Measurements from ENCODE around the gene ARHGAP22. TPM values are rescaled to one million over a fixed set of nuclear protein-coding genes. Genes with fewer than 3 reads are reported as not detected.

The ARHGAP22 gene
- total RNA-seq, 1 experiment from 2014 or later, result 9.9 TPM

- Histone ChIP-seq H2AFZ (ENCODE audit: low read depth, low read length, poor library complexity, severe bottlenecking) (no peak overlapping the region), H3K36me3 (ENCODE audit: control insufficient read depth in 1 of 2, insufficient read depth in 2 of 2, low read length in 2 of 2) (no peaks in the 10 kb centered on the region)
- intact Hi-C loops (cut with micrococcal nuclease), result loop anchor here (1.0 to 10.0 kb wide), 2 partner anchors 104 to 963 kb away; no protein-coding TSS in a partner anchor
Measured at GRCh38 chr10:48551861-48552591, 52.8 kb downstream of the ARHGAP22 start.

More at GRCh38 chr10:48551861-48552591, 52.8 kb downstream of the ARHGAP22 start:
- TF ChIP-seq RAD21 (IDR thresholded peaks at IDR 0.05; ENCODE audit: low read depth) (peak; percentile 76), EZH2 (IDR thresholded peaks at IDR 0.05) (no peak), CTCF (IDR thresholded peaks at IDR 0.05 in 2 of 3, conservative IDR thresholded peaks at IDR 0.05 in 1 of 3; ENCODE audit: borderline replicate concordance in 1 of 3, insufficient read depth in 1 of 3, low read depth in 2 of 3, low read length in 2 of 3) (peak; percentile 63 to 94 (median 75))
- no peaks in the 10 kb centered on the region for H3K9me2 ChIP-seq (ENCODE audit: insufficient read depth)
- H3K9me3 ChIP-seq (ENCODE audit: control insufficient read depth in 1 of 2, insufficient read depth in 1 of 2, low read depth in 1 of 2, low read length in 2 of 2), result no peaks in the 10 kb centered on the region
- H3K4me2 ChIP-seq (ENCODE audit: low read length), result no peak overlapping the region
- H3K4me3 ChIP-seq (replicated peaks in 1 of 2; ENCODE audit: low read depth in 1 of 2, low read length in 2 of 2), result no peak overlapping the region
- DNase-seq (ENCODE audit: low read depth, low spot score) (peak; percentile 15), ATAC-seq (peak; percentile 82)
- H4K20me1 ChIP-seq (ENCODE audit: insufficient read depth), result no peaks in the 10 kb centered on the region
- no TSS peak for BruUV-seq (replicated peaks)
- H3K9ac ChIP-seq (ENCODE audit: low read length), result no peak overlapping the region
- ChIA-PET RAD21 (ENCODE audit: low non-redundant PET in 1 of 2, low total read pairs in 2 of 2, uncharacterized antibody in 2 of 2, unreplicated experiment in 2 of 2) (interaction anchor here (2.0 to 2.4 kb wide), 2 partner anchors 104 kb away, joined by 6 to 12 read pairs; no protein-coding TSS in a partner anchor), CTCF (interaction anchor here (0.6 to 6.9 kb wide), 4 partner anchors 63 to 106 kb away, joined by 3 to 86 read pairs (median 4); no protein-coding TSS in a partner anchor), POLR2A (interaction anchor here (1.5 kb wide), 1 partner anchor 104 kb away, joined by 4 read pairs; no protein-coding TSS in a partner anchor)
- no peaks in the 10 kb centered on the region for H3K27me3 ChIP-seq (ENCODE audit: insufficient read depth, low read length)
- no peaks in the 10 kb centered on the region for H3K79me2 ChIP-seq (ENCODE audit: insufficient read depth, low read length)
- no peaks in the 10 kb centered on the region for H3K4me1 ChIP-seq (ENCODE audit: control insufficient read depth in 1 of 2, insufficient read depth in 2 of 2, low read length in 2 of 2)
- no peak overlapping the region for H3K27ac ChIP-seq (ENCODE audit: low read depth, low read length)

Data from HCT116 (cell line).